T-helper 2 cell treated with Interferon-gamma antibody and Interleukin-4, amounts not matched to agents 5 μg/mL and 100 μg/mL, for 36 hours (primary cell): ENCODE data around the gene KANSL3.
A peak's percentile ranks its signal among the peaks of the same experiment; 100 is the strongest.
"Not testable (repeated sequence)": the region's sequence is repeated elsewhere in the genome, so short reads cannot be mapped to it uniquely, and the experiment has no call there.

Experiments used
- DNase-seq: peaks from one replicate; pipeline ENCODE4 v3.0.0; 2021; ENCODE audit warnings: low spot score
- H3K27ac Mint-ChIP-seq: one replicate; pipeline ENCODE4 v1.8.0; 2021; ENCODE audit warnings: mild to moderate bottlenecking, mixed read lengths
- H3K27me3 Mint-ChIP-seq: one replicate; pipeline ENCODE4 v1.8.0; 2021; ENCODE audit warnings: low read depth, mixed read lengths
- H3K36me3 Mint-ChIP-seq: one replicate; pipeline ENCODE4 v1.8.0; 2021; ENCODE audit warnings: low read depth, mixed read lengths
- H3K4me1 Mint-ChIP-seq: one replicate; pipeline ENCODE4 v1.8.0; 2021; ENCODE audit warnings: low read depth, mixed read lengths
- H3K4me3 Mint-ChIP-seq: one replicate; pipeline ENCODE4 v1.8.0; 2022; ENCODE audit warnings: mild to moderate bottlenecking, moderate library complexity, mixed read lengths
- H3K9me3 Mint-ChIP-seq: one replicate; pipeline ENCODE4 v1.8.0; 2021; ENCODE audit warnings: mixed read lengths

Gene KANSL3

GRCh38 chr2:96554293-96555145, 83.6 kb downstream of the KANSL3 start:
- Mint-ChIP-seq H3K36me3 (peaks cover 9% of the 10 kb centered on the region), H3K27ac (peak overlapping the region; percentile 10), H3K4me1 (peaks cover 4% of the 10 kb centered on the region), H3K27me3 (no peaks in the 10 kb centered on the region), H3K9me3 (no peaks in the 10 kb centered on the region), H3K4me3 (no peak overlapping the region)
- peak; percentile 62 for DNase-seq

- not testable (repeated sequence) for H3K27me3 Mint-ChIP-seq, H3K4me3 Mint-ChIP-seq, H3K4me1 Mint-ChIP-seq, H3K27ac Mint-ChIP-seq, H3K9me3 Mint-ChIP-seq, DNase-seq
- peaks cover 10% of the 10 kb centered on the region for H3K36me3 Mint-ChIP-seq
Observed at GRCh38 chr2:96553957-96554292, 84.2 kb downstream of the KANSL3 start.

- no peak for DNase-seq
- peaks cover 12% of the 10 kb centered on the region for H3K36me3 Mint-ChIP-seq
- H3K27me3 Mint-ChIP-seq: no peaks in the 10 kb centered on the region
- H3K27ac Mint-ChIP-seq: no peak overlapping the region
- no peak overlapping the region for H3K4me3 Mint-ChIP-seq
- no peaks in the 10 kb centered on the region for H3K9me3 Mint-ChIP-seq
- H3K4me1 Mint-ChIP-seq: peaks cover 4% of the 10 kb centered on the region
Observed at GRCh38 chr2:96553176-96553956, 84.7 kb downstream of the KANSL3 start.

GRCh38 chr2:96552315-96553175, 85.6 kb downstream of the KANSL3 start:
- H3K9me3 Mint-ChIP-seq: no peaks in the 10 kb centered on the region
- peaks cover 5% of the 10 kb centered on the region for H3K4me1 Mint-ChIP-seq
- H3K4me3 Mint-ChIP-seq: no peak overlapping the region
- no peak for DNase-seq
- peaks cover 17% of the 10 kb centered on the region for H3K36me3 Mint-ChIP-seq
- no peak overlapping the region for H3K27ac Mint-ChIP-seq
- no peaks in the 10 kb centered on the region for H3K27me3 Mint-ChIP-seq

GRCh38 chr2:96551605-96552314, 86.4 kb downstream of the KANSL3 start:
- H3K9me3 Mint-ChIP-seq: no peaks in the 10 kb centered on the region
- no peaks in the 10 kb centered on the region for H3K27me3 Mint-ChIP-seq
- H3K4me3 Mint-ChIP-seq: no peak overlapping the region
- no peak overlapping the region for H3K27ac Mint-ChIP-seq
- no peak for DNase-seq
- H3K4me1 Mint-ChIP-seq: peaks cover 9% of the 10 kb centered on the region
- H3K36me3 Mint-ChIP-seq: peaks cover 23% of the 10 kb centered on the region

GRCh38 chr2:96550787-96551604, 87.1 kb downstream of the KANSL3 start:
- H3K36me3 Mint-ChIP-seq: peaks cover 31% of the 10 kb centered on the region
- no peaks in the 10 kb centered on the region for H3K27me3 Mint-ChIP-seq
- H3K9me3 Mint-ChIP-seq: no peaks in the 10 kb centered on the region
- H3K4me3 Mint-ChIP-seq: no peak overlapping the region
- peaks cover 15% of the 10 kb centered on the region for H3K4me1 Mint-ChIP-seq
- H3K27ac Mint-ChIP-seq: no peak overlapping the region
- DNase-seq: no peak

GRCh38 chr2:96549967-96550786, 87.9 kb downstream of the KANSL3 start:
- no peak for DNase-seq
- Mint-ChIP-seq H3K4me3 (no peak overlapping the region), H3K27ac (no peak overlapping the region), H3K9me3 (no peaks in the 10 kb centered on the region), H3K36me3 (peaks cover 37% of the 10 kb centered on the region), H3K27me3 (no peaks in the 10 kb centered on the region), H3K4me1 (peaks cover 19% of the 10 kb centered on the region)

- DNase-seq: no peak
- no peak overlapping the region for H3K27ac Mint-ChIP-seq
- H3K36me3 Mint-ChIP-seq: peaks cover 45% of the 10 kb centered on the region
- H3K4me1 Mint-ChIP-seq: peaks cover 25% of the 10 kb centered on the region
- H3K27me3 Mint-ChIP-seq: no peaks in the 10 kb centered on the region
- H3K9me3 Mint-ChIP-seq: no peaks in the 10 kb centered on the region
- no peak overlapping the region for H3K4me3 Mint-ChIP-seq
Observed at GRCh38 chr2:96549466-96549785, 88.7 kb downstream of the KANSL3 start.

- no peak overlapping the region for H3K27ac Mint-ChIP-seq
- H3K9me3 Mint-ChIP-seq: no peaks in the 10 kb centered on the region
- H3K4me1 Mint-ChIP-seq: peaks cover 31% of the 10 kb centered on the region
- no peak for DNase-seq
- no peak overlapping the region for H3K4me3 Mint-ChIP-seq
- no peaks in the 10 kb centered on the region for H3K27me3 Mint-ChIP-seq
- H3K36me3 Mint-ChIP-seq: peaks cover 51% of the 10 kb centered on the region
Observed at GRCh38 chr2:96548558-96549465, 89.3 kb downstream of the KANSL3 start.

- Mint-ChIP-seq H3K9me3 (no peaks in the 10 kb centered on the region), H3K4me3 (peak overlapping the region; percentile 18), H3K36me3 (peaks cover 59% of the 10 kb centered on the region), H3K27me3 (no peaks in the 10 kb centered on the region), H3K27ac (peak overlapping the region; percentile 20), H3K4me1 (peaks cover 39% of the 10 kb centered on the region)
- DNase-seq: no peak
Observed at GRCh38 chr2:96547731-96548171, 90.4 kb downstream of the KANSL3 start.

- no peak for DNase-seq
- Mint-ChIP-seq H3K27ac (peak overlapping the region; percentile 20), H3K4me1 (peaks cover 45% of the 10 kb centered on the region), H3K9me3 (no peaks in the 10 kb centered on the region), H3K36me3 (peaks cover 61% of the 10 kb centered on the region), H3K27me3 (no peaks in the 10 kb centered on the region), H3K4me3 (peak overlapping the region; percentile 18)
Observed at GRCh38 chr2:96547203-96547641, 90.9 kb downstream of the KANSL3 start.
